ENCODE measurements around the gene RNASE7.

Gene RNASE7

GRCh38 chr14:21090940-21091663 is 48.9 kb downstream of the RNASE7 start:
- Mint-ChIP-seq H3K9me3 (no peaks in the 10 kb centered on the region), H3K27me3 (no peaks in the 10 kb centered on the region), H3K4me1 (ENCODE audit: low read depth) (peaks cover 28% of the 10 kb centered on the region), H3K27ac (no peak overlapping the region), H3K4me3 (no peak overlapping the region), H3K36me3 (ENCODE audit: low read depth) (peaks cover 6% of the 10 kb centered on the region)

- H3K4me3 Mint-ChIP-seq, result no peak overlapping the region
- H3K4me1 Mint-ChIP-seq (ENCODE audit: low read depth), result peaks cover 23% of the 10 kb centered on the region
- no peak overlapping the region for H3K27ac Mint-ChIP-seq
- peaks cover 6% of the 10 kb centered on the region for H3K36me3 Mint-ChIP-seq (ENCODE audit: low read depth)
- no peaks in the 10 kb centered on the region for H3K27me3 Mint-ChIP-seq
- no peaks in the 10 kb centered on the region for H3K9me3 Mint-ChIP-seq
Measured at GRCh38 chr14:21091821-21092272, 49.7 kb downstream of the RNASE7 start.

DNA sequence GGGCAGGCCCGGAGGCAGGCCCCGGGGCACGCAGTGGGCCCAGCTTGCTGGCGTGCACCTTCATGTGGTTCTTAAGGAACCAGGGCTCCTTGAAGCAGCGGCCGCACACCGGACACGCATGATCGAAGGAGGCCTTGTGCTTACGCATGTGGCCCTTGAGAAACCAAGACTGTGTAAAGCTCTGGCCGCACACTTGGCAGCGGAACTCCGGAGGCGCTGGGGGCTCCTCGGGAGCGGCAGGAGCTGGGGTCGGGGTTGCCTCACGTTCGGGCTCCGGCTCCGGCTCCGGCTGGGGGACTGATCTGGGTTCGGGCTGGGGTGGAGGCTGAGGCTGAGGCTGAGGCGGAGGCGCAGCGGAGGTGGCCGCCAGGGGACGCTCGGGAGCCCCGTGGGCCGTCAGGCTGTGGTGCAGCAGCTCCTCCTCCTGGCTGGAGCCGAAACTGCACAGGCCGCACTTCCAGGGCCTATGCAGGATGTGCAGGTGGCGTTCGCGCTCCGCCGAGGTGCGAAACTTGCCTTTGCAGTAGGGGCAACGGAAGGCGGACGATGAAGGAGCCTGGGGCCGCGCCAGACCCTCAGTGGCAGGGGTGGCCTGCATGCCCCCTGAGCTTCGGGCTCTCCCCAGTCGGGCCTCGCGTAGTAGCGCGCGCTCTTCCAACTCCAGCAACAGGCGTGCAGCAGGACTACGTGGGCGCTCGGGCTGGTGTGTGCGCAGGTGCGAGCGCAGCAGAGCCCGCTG is 50.3 kb downstream of the RNASE7 start:
- H3K27me3 Mint-ChIP-seq, result no peaks in the 10 kb centered on the region
- peaks cover 6% of the 10 kb centered on the region for H3K36me3 Mint-ChIP-seq (ENCODE audit: low read depth)
- H3K4me1 Mint-ChIP-seq (ENCODE audit: low read depth), result peaks cover 24% of the 10 kb centered on the region
- no peaks in the 10 kb centered on the region for H3K9me3 Mint-ChIP-seq
- H3K27ac Mint-ChIP-seq, result no peak overlapping the region
- no peak overlapping the region for H3K4me3 Mint-ChIP-seq

DNA sequence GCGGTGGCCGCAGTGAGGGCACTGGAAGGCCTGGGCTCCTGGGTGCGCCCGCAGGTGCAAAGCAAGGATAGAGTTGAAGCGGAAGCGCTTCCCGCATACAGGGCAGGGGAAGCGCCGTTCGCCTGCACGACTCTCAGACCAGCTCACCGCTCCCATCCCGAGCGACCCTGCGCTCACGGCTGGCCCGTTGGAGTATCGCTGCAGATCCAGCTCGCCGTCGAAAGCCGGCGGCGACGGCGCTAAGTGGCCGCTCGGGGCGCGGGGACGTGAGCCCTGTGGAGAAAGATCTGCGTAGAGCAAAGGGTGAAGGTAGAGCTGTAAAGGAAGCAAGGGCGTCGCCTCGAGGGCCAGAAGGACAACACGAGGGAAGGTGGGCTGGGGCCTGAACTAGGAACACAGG is 50.9 kb downstream of the RNASE7 start:
- Mint-ChIP-seq H3K4me1 (ENCODE audit: low read depth) (peaks cover 18% of the 10 kb centered on the region), H3K27me3 (no peaks in the 10 kb centered on the region), H3K27ac (no peak overlapping the region), H3K9me3 (no peaks in the 10 kb centered on the region), H3K4me3 (no peak overlapping the region), H3K36me3 (ENCODE audit: low read depth) (peaks cover 6% of the 10 kb centered on the region)

All from stimulated activated naive CD8-positive, alpha-beta T cell treated with anti-CD3 and anti-CD28 coated beads, Interleukin-15, Interleukin-2, amounts not matched to agents 100 ng/mL and 50 ng/mL, for 24 hours (primary cell).